ENCODE data around the gene RGS13.
A peak's percentile ranks its signal among the peaks of the same experiment; 100 is the strongest.

RGS13 gene

DNA sequence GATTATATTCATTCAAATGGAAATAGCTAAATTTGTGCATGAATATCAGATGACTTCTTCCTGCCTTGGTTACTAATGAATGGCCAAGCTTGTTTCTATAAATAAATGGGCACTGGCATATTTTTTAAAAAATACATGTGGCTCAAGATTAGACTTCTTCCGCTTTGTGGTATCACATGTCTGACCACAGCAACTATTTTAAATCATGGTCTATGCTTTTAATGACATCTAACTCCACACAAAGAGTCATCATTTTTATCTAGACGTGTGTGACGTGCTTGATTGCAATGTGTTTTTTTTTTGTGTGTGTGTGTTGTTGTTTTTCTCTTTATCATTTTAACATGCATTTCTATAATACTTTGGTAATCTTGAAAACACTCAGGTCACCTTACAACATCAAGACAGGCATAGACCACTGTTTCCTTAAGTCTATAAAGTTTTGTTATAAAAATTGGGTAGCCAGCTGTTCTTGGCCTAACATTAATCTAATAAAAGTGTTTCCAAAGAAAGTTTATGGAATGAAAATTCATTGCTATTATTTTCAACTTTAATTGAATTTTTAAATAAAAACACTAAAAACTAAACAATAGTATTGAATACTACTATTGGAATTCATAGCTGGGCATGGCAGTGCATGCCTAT, 30.8 kb upstream of the RGS13 start:
- TF ChIP-seq, protein P1, sequence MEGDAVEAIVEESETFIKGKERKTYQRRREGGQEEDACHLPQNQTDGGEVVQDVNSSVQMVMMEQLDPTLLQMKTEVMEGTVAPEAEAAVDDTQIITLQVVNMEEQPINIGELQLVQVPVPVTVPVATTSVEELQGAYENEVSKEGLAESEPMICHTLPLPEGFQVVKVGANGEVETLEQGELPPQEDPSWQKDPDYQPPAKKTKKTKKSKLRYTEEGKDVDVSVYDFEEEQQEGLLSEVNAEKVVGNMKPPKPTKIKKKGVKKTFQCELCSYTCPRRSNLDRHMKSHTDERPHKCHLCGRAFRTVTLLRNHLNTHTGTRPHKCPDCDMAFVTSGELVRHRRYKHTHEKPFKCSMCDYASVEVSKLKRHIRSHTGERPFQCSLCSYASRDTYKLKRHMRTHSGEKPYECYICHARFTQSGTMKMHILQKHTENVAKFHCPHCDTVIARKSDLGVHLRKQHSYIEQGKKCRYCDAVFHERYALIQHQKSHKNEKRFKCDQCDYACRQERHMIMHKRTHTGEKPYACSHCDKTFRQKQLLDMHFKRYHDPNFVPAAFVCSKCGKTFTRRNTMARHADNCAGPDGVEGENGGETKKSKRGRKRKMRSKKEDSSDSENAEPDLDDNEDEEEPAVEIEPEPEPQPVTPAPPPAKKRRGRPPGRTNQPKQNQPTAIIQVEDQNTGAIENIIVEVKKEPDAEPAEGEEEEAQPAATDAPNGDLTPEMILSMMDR (IDR thresholded peaks at IDR 0.05; ENCODE audit: low read depth, low read length, missing control alignments) = no peak
- no peak overlapping the region for H3K4me3 ChIP-seq (replicated peaks; ENCODE audit: low read depth, low read length)
- no peak for DNase-seq (ENCODE audit: extremely low read depth, low read depth)

DNA sequence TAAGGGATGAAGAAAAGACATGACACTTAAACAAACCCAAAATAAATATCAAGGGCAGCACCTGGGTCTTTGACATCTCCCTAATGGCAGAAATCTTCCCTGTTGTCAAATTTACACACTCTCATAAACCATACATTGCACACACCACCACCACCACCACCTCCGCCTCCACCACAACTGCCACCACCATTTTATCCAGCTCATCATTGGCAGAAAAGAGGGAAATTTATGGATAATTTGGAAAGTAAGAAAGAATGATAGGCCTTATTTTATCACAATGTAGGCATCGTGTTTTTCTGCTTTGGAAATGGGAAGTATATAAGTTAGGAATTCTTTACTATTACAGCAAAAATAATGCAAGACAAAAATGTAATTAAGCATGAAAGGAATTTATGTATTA, 27.3 kb upstream of the RGS13 start:
- no peak overlapping the region for H3K4me3 ChIP-seq (replicated peaks; ENCODE audit: low read depth, low read length)
- DNase-seq (ENCODE audit: extremely low read depth, low read depth) = no peak
- TF ChIP-seq, protein P1 (IDR thresholded peaks at IDR 0.05; ENCODE audit: low read depth, low read length, missing control alignments) = no peak

DNA sequence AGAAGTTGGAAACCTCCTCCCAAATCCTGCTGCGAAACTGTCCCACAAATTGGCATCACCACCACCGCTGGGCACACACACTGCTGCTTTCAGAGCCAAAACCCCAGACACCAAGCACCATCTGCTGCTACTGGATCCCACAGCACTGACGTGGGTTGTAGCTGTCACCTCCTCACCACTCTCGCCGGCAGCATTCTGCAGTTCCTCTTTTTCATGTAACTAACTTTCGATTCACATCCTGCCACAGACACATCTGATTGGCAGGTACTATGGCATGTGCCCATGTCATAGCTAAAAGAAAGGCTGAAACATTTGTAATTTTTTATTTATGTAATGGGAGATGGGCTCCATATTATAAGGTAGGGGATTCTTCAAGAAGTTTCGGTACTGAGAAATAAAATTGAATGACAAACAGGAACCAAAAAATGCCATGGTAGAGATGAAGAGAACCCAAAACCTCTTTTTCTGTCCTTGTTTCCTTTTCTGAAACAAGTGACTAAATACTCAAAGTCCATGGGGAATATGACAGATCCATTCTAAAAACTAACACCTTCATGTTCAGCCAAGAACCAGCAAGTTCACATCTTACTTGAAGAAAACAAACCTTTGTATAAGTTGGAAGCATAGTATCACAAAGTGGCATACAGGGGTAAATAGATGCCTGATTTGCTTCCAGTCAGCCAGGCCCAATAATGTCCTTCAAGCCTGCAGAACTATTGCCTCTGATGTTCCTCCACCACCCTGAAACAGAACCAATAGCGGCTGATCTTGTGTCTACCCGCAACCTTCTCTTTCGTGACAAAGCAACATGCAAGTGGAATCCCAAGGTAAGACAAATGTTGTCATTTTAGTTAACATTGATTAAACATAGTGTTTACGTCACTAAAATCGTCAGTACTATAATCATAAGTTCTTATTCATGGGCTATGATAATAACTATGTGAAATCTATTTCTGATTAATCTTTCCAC, 26.6 kb upstream of the RGS13 start:
- no peak overlapping the region for H3K4me3 ChIP-seq (replicated peaks; ENCODE audit: low read depth, low read length)
- DNase-seq (ENCODE audit: extremely low read depth, low read depth) = no peak
- TF ChIP-seq, protein P1 (IDR thresholded peaks at IDR 0.05; ENCODE audit: low read depth, low read length, missing control alignments) = no peak

DNA sequence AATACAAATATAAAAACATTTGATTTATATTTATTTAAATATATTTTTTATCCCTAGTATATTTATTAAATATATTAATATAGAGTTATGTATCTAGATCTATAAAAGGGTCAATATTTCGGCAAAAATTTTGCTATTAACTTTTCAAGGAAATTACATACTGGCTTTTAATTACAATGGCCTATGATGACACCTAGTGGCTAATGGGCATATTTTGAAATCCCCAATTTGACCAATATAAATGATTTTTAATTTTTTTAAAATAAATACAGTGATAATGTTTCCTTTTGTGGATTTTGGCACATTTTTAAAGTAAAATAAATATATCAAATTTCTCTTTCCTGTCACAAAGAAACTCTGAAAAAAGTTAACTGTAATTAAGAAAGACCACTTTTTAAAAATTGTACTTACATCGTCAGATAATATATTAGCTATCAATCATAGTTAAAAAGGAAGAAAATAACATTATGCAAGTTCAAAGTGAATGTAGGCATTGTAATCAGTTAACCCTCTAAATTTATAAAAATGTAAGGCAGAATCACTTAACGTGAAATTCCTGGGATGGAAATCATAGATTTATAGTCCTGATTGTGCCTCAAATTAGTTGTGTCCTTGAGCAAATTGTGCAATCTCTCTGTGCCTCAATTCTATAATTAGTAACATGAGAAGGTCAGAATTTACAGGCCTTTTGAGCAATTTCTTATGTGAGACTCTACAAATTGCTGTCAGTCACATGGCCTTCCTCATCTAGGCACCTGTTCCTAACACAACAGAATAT, 25.6 kb upstream of the RGS13 start:
- TF ChIP-seq, protein P1 (IDR thresholded peaks at IDR 0.05; ENCODE audit: low read depth, low read length, missing control alignments) = peak; percentile 31
- peak; percentile 17 for DNase-seq (ENCODE audit: extremely low read depth, low read depth)
- H3K4me3 ChIP-seq (replicated peaks; ENCODE audit: low read depth, low read length) = no peak overlapping the region

DNA sequence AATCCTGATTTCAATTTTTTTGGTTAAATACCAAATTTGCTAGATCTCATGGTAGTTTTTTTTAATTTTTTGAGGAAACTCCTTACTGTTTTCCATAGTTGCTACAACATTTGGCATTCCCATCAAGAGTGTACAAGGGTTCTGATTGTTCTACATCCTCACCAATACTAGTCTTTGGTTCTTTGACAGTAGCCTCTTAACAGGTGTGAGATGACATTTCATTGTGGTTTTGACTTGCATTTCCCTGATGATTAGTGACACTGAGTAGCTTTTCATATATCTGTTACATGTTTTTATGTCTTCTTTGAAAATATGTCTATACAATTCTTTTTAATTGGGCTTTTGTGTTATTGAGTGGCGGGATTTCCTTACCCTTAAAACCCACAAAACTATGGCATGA, 20.9 kb upstream of the RGS13 start:
- TF ChIP-seq, protein P1 (IDR thresholded peaks at IDR 0.05; ENCODE audit: low read depth, low read length, missing control alignments) = no peak
- DNase-seq (ENCODE audit: extremely low read depth, low read depth) = no peak
- H3K4me3 ChIP-seq (replicated peaks; ENCODE audit: low read depth, low read length) = no peak overlapping the region

DNA sequence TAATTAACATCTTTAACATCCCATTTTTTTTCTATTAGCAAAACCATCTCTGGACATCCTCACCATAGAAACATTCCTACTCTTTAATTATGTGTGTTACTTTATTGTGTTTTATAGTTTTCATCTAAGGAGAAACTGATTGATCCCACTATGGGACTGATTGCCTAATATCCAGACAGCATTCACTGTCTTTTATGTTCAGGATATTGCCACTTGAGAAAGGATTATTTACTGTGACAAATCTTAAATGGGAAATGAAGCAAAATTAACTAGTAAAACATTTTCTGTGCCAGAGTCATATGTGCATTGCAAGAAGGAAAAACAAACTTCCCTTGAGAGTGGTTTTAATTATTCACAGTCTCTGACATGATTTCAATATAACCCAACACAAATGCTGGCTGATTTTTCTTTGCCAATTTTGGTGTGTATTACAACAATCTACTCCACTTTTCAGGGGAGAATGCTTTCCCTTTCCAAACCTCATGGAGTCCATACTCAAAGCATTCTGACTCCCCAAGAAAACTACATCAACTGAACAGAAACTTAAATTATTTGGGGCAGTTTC, 15.8 kb upstream of the RGS13 start:
- TF ChIP-seq, protein P1 (IDR thresholded peaks at IDR 0.05; ENCODE audit: low read depth, low read length, missing control alignments) = no peak
- no peak overlapping the region for H3K4me3 ChIP-seq (replicated peaks; ENCODE audit: low read depth, low read length)
- no peak for DNase-seq (ENCODE audit: extremely low read depth, low read depth)
